ENCODE data around the gene RAPGEF1.

DNA sequence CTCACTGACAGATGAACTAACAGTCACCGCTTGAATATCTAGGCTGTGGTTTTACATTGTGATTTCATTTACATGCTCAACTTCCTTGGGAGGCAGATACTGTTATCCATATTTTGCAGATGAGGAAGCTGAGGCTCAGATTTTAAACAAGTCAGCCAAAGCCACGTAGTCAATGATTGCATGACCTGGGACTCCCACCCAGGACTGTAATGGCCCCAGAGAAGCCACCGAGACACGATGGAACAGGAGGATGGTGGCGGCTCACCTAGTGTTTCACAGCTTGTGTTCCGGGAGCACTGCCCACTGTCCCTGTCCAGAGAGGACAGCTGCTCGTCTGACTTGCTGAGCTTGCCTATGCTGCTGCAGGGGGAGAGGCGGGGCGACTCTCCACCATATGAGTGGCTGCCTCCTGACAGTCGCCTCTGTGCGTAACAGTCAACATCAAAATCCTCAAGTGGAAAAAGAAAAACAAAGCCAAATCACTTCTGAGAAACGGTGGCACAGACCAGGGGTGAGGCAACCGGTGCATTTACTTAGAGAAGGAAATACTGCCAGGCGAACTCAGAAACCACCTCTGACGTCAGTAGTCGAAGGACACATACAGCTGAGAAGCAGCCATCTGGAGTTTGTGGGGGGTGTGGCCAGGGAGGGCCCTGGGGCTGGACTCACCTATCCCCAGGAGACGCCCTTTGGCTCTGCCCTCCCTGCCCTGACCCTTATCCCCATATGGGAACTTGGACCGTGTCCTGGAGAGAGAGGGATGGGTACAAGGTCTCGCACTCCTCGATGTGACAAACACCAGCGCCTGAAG lies 112.0 kb downstream of the RAPGEF1 start:
- TF ChIP-seq POLR2A (IDR thresholded peaks at IDR 0.05): no peak
- TF ChIP-seq, protein P1, sequence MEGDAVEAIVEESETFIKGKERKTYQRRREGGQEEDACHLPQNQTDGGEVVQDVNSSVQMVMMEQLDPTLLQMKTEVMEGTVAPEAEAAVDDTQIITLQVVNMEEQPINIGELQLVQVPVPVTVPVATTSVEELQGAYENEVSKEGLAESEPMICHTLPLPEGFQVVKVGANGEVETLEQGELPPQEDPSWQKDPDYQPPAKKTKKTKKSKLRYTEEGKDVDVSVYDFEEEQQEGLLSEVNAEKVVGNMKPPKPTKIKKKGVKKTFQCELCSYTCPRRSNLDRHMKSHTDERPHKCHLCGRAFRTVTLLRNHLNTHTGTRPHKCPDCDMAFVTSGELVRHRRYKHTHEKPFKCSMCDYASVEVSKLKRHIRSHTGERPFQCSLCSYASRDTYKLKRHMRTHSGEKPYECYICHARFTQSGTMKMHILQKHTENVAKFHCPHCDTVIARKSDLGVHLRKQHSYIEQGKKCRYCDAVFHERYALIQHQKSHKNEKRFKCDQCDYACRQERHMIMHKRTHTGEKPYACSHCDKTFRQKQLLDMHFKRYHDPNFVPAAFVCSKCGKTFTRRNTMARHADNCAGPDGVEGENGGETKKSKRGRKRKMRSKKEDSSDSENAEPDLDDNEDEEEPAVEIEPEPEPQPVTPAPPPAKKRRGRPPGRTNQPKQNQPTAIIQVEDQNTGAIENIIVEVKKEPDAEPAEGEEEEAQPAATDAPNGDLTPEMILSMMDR (IDR thresholded peaks at IDR 0.05): no peak
